ENCODE data around the gene SYT13. TPM values are rescaled to one million over a fixed set of nuclear protein-coding genes. Genes with fewer than 3 reads are reported as not detected.

The SYT13 gene
- total RNA-seq, 3 donors from 2014 or later: 7.5 to 28.6 (median 22.7) TPM

- no peaks in the 10 kb centered on the region for H3K36me3 ChIP-seq (ENCODE audit: low read depth)
- H3K4me3 ChIP-seq: no peak overlapping the region
- intact Hi-C loops (cut with DNase I, micrococcal nuclease): no loop called here
- H3K9me3 ChIP-seq: no peaks in the 10 kb centered on the region
- ATAC-seq: no peak
- no peaks in the 10 kb centered on the region for H3K4me1 ChIP-seq (ENCODE audit: low read depth)
- no peak for DNase-seq
- TF ChIP-seq, protein P1, sequence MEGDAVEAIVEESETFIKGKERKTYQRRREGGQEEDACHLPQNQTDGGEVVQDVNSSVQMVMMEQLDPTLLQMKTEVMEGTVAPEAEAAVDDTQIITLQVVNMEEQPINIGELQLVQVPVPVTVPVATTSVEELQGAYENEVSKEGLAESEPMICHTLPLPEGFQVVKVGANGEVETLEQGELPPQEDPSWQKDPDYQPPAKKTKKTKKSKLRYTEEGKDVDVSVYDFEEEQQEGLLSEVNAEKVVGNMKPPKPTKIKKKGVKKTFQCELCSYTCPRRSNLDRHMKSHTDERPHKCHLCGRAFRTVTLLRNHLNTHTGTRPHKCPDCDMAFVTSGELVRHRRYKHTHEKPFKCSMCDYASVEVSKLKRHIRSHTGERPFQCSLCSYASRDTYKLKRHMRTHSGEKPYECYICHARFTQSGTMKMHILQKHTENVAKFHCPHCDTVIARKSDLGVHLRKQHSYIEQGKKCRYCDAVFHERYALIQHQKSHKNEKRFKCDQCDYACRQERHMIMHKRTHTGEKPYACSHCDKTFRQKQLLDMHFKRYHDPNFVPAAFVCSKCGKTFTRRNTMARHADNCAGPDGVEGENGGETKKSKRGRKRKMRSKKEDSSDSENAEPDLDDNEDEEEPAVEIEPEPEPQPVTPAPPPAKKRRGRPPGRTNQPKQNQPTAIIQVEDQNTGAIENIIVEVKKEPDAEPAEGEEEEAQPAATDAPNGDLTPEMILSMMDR (IDR thresholded peaks at IDR 0.05): no peak
These were observed 11.9 kb downstream of the SYT13 start for GRCh38 chr11:45274206-45274605.

GRCh38 chr11:45273509-45273908 lies 12.6 kb downstream of the SYT13 start:
- Histone ChIP-seq H3K4me3 (no peak overlapping the region), H3K36me3 (ENCODE audit: low read depth) (no peaks in the 10 kb centered on the region), H3K9me3 (no peaks in the 10 kb centered on the region), H3K4me1 (ENCODE audit: low read depth) (no peaks in the 10 kb centered on the region)
- no peak for ATAC-seq
- intact Hi-C loops (cut with DNase I, micrococcal nuclease): no loop called here
- TF ChIP-seq, protein P1 (IDR thresholded peaks at IDR 0.05): no peak
- DNase-seq: no peak

DNA sequence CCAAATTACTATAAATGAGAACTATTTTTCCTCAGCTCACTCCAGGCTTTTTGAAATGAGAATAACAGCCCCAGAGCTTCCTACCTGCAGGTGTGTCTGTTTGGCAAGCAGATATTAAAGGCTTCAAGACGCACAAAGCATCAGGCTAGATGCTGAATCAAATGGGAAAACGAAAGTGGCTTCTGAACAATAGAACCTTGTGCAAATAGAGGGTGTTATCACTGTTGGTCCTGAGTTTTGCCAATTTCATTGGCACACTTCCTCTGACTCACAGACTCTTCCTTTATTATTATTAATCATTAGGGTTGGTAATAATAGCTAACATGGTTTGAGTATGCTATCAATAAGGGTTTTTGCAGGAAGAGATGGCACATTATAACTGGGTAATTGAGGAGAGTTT lies 13.4 kb downstream of the SYT13 start:
- Histone ChIP-seq H3K4me1 (ENCODE audit: low read depth) (no peaks in the 10 kb centered on the region), H3K9me3 (no peaks in the 10 kb centered on the region), H3K36me3 (ENCODE audit: low read depth) (no peaks in the 10 kb centered on the region), H3K4me3 (no peak overlapping the region)
- peak; percentile 80 for ATAC-seq
- intact Hi-C loops (cut with DNase I, micrococcal nuclease): no loop called here
- TF ChIP-seq, protein P1 (IDR thresholded peaks at IDR 0.05): no peak
- DNase-seq: no peak

GRCh38 chr11:45270946-45271716 lies 15.0 kb downstream of the SYT13 start:
- Histone ChIP-seq H3K4me3 (no peak overlapping the region), H3K36me3 (ENCODE audit: low read depth) (no peaks in the 10 kb centered on the region), H3K9me3 (no peaks in the 10 kb centered on the region), H3K4me1 (ENCODE audit: low read depth) (peaks cover 4% of the 10 kb centered on the region)
- intact Hi-C loops (cut with DNase I, micrococcal nuclease): no loop called here
- TF ChIP-seq, protein P1 (IDR thresholded peaks at IDR 0.05): no peak
- ATAC-seq (no peak), DNase-seq (no peak)

DNA sequence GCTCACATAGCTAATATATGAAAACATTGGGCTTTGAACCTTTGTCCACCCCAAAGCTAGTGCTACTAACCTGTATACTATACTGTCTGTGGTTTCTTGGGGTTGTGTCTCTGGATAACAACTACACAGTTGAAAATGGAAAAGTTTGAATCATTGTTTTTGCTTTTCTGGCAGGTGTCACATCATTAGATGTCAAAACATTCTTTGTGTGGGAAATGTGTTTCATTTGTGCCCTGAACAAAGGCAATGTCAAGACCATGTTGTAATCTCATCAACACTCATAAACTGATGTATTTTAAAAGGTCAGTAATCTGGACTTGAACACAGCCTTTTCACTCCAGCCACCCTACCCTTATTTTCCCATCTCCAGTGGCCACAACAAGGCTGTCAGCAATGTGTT lies 16.5 kb downstream of the SYT13 start:
- no peaks in the 10 kb centered on the region for H3K36me3 ChIP-seq (ENCODE audit: low read depth)
- H3K9me3 ChIP-seq: no peaks in the 10 kb centered on the region
- intact Hi-C loops (cut with DNase I, micrococcal nuclease): no loop called here
- ATAC-seq (no peak), DNase-seq (no peak)
- H3K4me3 ChIP-seq: no peak overlapping the region
- H3K4me1 ChIP-seq (ENCODE audit: low read depth): peaks cover 13% of the 10 kb centered on the region
- TF ChIP-seq, protein P1 (IDR thresholded peaks at IDR 0.05): no peak

Measured in mucosa of descending colon (tissue), 3 donors.